Measurements from ENCODE around the gene IGF1R. TPM values are rescaled to one million over a fixed set of nuclear protein-coding genes. Genes with fewer than 3 reads are reported as not detected.

IGF1R gene
- total and polyA plus RNA-seq, 2 of the 13 experiments (the other 11 are each of a cell fraction or from before 2014, with no cell fraction given) = 15.9 to 18.4 TPM

GRCh38 chr15:98845138-98845884 lies 197.0 kb downstream of the IGF1R start (continued):
- no peak for TF ChIP-seq SIX4 (CRISPR knock-in tag; IDR thresholded peaks at IDR 0.05)

DNA sequence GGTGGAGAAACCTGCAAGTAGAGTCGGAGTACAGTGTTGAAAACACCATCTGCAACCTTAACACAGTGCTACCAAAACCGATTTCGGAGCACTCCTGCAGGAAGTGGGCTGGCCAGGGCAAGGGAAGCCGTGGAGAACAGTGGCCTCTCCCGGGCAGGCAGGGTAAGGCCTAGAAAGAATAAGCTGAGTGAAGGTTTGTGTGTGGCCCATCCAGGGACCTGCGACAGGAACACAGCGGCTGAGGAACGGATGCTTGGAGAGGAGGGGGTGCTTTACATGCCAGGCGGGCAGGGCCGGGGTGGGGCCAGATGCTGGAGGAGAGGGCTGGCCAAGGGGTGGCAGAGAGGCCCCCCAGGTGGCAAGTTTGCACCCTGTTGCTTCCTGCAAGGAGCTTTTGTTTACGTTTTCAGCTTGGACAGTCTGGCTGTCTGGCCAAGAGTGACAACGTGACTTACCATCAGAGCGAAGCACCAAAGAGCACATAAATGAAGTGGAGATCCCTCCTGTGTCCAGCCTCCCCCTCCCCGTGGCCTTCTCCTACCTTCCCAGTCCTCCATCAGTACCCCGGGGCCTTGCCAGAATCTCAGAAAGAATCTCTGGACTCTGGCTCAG lies 202.7 kb downstream of the IGF1R start:
- intact Hi-C loops (cut with micrococcal nuclease; ENCODE audit: unreplicated experiment) = loop anchor here (1.0 kb wide), 1 partner anchor 72 kb away; no protein-coding TSS in a partner anchor
- ChIA-PET CTCF (ENCODE audit: low intra/inter-chr PET ratio, low total read pairs) (interaction anchor here (1.8 kb wide), 1 partner anchor 332 kb away, joined by 7 read pairs; no protein-coding TSS in a partner anchor), POLR2A (interaction anchor here (1.0 to 1.4 kb wide), 3 partner anchors 52 to 127 kb away, joined by 3 read pairs; no protein-coding TSS in a partner anchor)
- DNase-seq (ENCODE audit: low spot score) (peak; percentile 61), FAIRE-seq (no peak), ATAC-seq (peak; percentile 92)
- Histone ChIP-seq H3K27me3 (ENCODE audit: control insufficient read depth in 1 of 2, insufficient read depth in 2 of 2, low read length in 2 of 2) (no peaks in the 10 kb centered on the region), H4K20me1 (ENCODE audit: insufficient read depth, low read length) (peaks cover 83% of the 10 kb centered on the region), H3K9ac (ENCODE audit: insufficient read depth, low read depth, low read length) (peak overlapping the region; percentile 47), H3K36me3 (replicated peaks in 1 of 2; ENCODE audit: control insufficient read depth in 1 of 2, insufficient read depth in 2 of 2, low read length in 2 of 2) (no peaks in the 10 kb centered on the region), H3K4me2 (ENCODE audit: low read depth, low read length) (peak overlapping the region; percentile 80), H3K79me2 (ENCODE audit: insufficient read depth, low read length) (peaks cover 60% of the 10 kb centered on the region), H3K27ac (ENCODE audit: extremely low read length, insufficient read depth, low read length) (no peak overlapping the region), H3K4me1 (ENCODE audit: insufficient read depth, low read length) (peaks cover 33% of the 10 kb centered on the region), H3K9me3 (ENCODE audit: low read length) (no peaks in the 10 kb centered on the region), H3K4me3 (replicated peaks in 1 of 3; ENCODE audit: insufficient read depth in 1 of 3, low read depth in 2 of 3, low read length in 3 of 3) (peak overlapping the region in 2 of 3 experiments; percentile 69 to 74; a peak in 2 of 6 replicates), H2AFZ (ENCODE audit: low read length) (no peak overlapping the region)
- in situ Hi-C loops (cut with HindIII; ENCODE audit: extremely low pct_ligation_motif_present, low pct_unique_long_range_greater_than_20kb) = no loop called here
- 19% methylated on average over 12 of the region's 15 CpGs for WGBS (ENCODE audit: low lambda C conversion rate)
- no TSS peak for BruUV-seq (replicated peaks)
- TF ChIP-seq NPAS2 (CRISPR knock-in tag; IDR thresholded peaks at IDR 0.05; ENCODE audit: borderline replicate concordance) = no peak
- TF ChIP-seq GABPB1 (CRISPR knock-in tag; IDR thresholded peaks at IDR 0.05) = peak; percentile 47
- TF ChIP-seq KDM4B (CRISPR knock-in tag; IDR thresholded peaks at IDR 0.05) = 0 out of 2 replicates have a peak, but pooled peaks have one; percentile 12
- no peak for TF ChIP-seq ZNF546 (CRISPR knock-in tag; conservative IDR thresholded peaks at IDR 0.05)
- peak; percentile 53 for TF ChIP-seq SAP130 (CRISPR knock-in tag; IDR thresholded peaks at IDR 0.05; ENCODE audit: low read depth)
- TF ChIP-seq DRAP1 (CRISPR knock-in tag; IDR thresholded peaks at IDR 0.05) = 0 out of 2 replicates have a peak, but pooled peaks have one; percentile 16
- TF ChIP-seq ZNF670 (CRISPR knock-in tag; IDR thresholded peaks at IDR 0.05; ENCODE audit: borderline replicate concordance) = 0 out of 2 replicates have a peak, but pooled peaks have one; percentile 22
- no peak for TF ChIP-seq NCOR1 (IDR thresholded peaks at IDR 0.05; ENCODE audit: borderline replicate concordance, low read length)
- TF ChIP-seq ZNF282 (IDR thresholded peaks at IDR 0.05; ENCODE audit: partially characterized antibody) = no peak
- TF ChIP-seq MEIS1 (CRISPR knock-in tag; IDR thresholded peaks at IDR 0.05; ENCODE audit: borderline replicate concordance) = 0 out of 2 replicates have a peak, but pooled peaks have one; percentile 28
- TF ChIP-seq MYPOP (CRISPR knock-in tag; IDR thresholded peaks at IDR 0.05) = no peak
- TF ChIP-seq, protein P1, sequence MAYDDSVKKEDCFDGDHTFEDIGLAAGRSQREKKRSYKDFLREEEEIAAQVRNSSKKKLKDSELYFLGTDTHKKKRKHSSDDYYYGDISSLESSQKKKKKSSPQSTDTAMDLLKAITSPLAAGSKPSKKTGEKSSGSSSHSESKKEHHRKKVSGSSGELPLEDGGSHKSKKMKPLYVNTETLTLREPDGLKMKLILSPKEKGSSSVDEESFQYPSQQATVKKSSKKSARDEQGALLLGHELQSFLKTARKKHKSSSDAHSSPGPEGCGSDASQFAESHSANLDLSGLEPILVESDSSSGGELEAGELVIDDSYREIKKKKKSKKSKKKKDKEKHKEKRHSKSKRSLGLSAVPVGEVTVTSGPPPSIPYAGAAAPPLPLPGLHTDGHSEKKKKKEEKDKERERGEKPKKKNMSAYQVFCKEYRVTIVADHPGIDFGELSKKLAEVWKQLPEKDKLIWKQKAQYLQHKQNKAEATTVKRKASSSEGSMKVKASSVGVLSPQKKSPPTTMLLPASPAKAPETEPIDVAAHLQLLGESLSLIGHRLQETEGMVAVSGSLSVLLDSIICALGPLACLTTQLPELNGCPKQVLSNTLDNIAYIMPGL (CRISPR knock-in tag; IDR thresholded peaks at IDR 0.05; ENCODE audit: borderline replicate concordance in 1 of 2, low read depth in 1 of 2) = peak; percentile 45 to 53; a peak in 1 of 4 replicates
- 0 out of 2 replicates have a peak, but pooled peaks have one; percentile 57 for TF ChIP-seq ELF3 (CRISPR knock-in tag; IDR thresholded peaks at IDR 0.05)
- peak; percentile 42; the same call in 1 of the 2 replicates for TF ChIP-seq KDM2A (CRISPR knock-in tag; IDR thresholded peaks at IDR 0.05; ENCODE audit: borderline replicate concordance, low read depth)
- TF ChIP-seq STAG1 (CRISPR knock-in tag; IDR thresholded peaks at IDR 0.05) = peak; percentile 91
- peak; percentile 73 for TF ChIP-seq ZNF263 (CRISPR knock-in tag; IDR thresholded peaks at IDR 0.05)
- peak; percentile 43; the same call in 1 of the 2 replicates for TF ChIP-seq ZNF572 (CRISPR knock-in tag; IDR thresholded peaks at IDR 0.05)
